ENCODE measurements around the gene BRCA1.

BRCA1 gene

DNA sequence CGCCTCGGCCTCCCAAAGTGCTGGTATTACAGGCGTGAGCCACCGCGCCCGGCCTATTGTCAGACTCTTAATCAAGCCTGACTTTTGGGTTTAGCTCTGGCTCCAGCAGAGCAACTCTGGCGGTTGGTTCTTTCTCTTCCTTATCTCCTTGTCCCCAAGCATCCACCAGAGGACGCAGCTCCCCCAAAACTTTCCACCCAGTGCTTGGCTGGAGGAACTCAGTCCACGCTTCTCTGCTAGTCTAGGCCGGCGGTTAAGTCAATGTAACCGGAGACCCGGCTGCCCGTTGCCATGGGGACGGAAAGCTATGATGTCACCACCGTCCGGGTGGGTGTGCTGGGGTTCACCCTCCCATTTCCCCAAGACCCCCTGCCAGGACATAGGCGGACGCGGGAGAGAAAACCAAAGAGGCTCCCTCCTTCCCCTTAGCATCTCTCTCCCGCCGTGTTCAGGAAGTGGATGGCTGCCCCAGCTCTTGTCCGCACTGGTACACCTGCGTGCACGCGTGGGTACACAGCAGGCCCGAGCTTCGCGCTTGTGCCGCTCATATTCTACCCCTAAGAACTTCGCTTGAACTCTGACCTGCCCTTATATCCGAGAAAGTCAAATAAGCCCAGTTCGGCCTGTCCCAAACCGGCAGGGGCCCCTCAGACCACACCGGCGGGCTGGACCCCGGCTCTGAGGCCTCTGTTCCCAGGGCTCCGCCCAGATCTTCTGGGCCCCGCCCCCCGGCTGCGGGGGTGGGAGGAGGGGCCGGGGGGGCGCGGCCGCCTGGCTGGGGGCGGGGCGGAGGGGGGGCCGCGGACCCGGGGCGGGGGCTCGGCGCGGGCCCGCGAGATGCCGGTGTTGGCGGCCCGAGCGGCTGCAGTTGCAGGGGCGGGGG is 100.5 kb downstream of the BRCA1 start, which contains the start of gene RND2:
RND2 (plus strand) TSS at position 825 of the 883 bp plus-strand sequence. CDS start 117 bp downstream, outside the sequence.
- no peak for FAIRE-seq

- FAIRE-seq = no peak
Observed at GRCh38 chr17:43021741-43022512, 103.2 kb downstream of the BRCA1 start, which contains the start of gene VAT1. Gene VAT1, minus strand, starts transcription at chr17:43022385. Its CDS starts 63 bp downstream, at chr17:43022322.

GRCh38 chr17:43020789-43021740 is 104.1 kb downstream of the BRCA1 start:
- no peak for FAIRE-seq

DNA sequence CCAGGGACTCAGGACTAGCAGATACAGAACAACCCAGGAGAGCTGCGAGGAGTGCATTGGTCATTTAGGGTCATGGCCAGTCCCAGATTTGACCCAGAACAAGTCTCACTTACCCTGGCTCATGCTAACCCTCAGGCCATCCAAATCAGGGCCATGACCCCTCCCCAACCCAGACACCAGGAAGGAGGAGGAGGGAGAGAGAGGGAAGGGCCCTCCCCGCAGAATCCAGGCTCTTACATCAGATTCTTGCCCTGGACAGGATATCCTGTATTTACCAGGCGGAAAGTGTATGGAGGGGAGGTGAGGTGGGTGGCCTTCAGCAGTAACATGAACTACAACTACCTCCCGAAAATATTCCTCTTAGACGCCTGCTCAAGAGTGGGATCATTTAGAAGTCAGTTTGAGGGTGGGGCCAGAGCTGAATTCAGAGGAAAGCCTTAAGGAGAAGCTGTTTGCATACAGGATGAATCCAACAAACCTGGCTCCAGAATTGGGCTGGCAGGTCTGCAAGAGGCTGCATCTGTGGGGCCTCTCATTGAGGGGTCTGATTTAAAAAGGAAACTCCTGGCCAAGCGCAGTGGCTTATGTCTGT is 105.0 kb downstream of the BRCA1 start:
- FAIRE-seq = no peak

GRCh38 chr17:43019418-43019817 is 105.7 kb downstream of the BRCA1 start:
- no peak for FAIRE-seq

- FAIRE-seq = no peak
Observed at GRCh38 chr17:43018932-43019331, 106.2 kb downstream of the BRCA1 start.

DNA sequence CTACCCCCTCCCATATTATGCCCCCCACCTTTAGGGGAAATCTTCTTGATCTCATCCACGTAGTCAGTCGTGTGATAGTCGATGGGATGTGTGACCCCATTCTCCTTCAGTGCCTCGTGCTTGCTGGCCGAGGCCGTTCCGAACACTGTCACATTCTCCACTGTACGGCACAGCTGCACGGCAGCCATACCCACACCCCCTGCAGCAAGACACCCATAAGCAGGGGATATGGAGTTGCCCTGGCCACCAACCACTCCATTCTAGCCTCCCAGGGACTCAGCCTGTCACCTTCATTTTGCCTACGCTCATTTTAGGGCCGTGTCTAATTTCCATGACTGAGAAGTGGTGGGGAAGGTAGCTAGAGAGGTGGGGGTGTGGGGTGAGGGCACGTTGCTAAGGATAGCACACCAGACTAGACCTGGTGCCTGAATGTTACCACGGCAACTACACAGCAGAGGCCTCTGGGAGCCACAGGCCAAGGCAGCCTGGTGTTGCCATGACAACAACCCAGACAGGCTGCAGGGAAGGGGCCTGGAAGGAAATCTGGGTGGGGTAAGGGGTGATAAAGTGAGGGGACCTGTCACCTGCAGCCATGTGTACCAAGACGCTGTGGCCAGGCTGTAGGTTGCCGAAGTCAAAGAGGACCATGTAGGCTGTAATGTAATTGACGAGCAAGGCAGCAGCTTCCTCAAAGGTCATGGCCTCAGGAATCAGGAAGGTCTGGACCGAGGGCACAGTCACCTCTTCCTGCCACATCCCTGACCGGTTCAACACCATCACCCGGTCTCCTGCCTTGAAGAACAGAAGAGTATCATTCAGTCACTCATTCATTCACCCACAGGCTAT is 106.9 kb downstream of the BRCA1 start:
- FAIRE-seq = no peak

GRCh38 chr17:43016216-43016615 is 108.9 kb downstream of the BRCA1 start:
- FAIRE-seq = no peak

DNA sequence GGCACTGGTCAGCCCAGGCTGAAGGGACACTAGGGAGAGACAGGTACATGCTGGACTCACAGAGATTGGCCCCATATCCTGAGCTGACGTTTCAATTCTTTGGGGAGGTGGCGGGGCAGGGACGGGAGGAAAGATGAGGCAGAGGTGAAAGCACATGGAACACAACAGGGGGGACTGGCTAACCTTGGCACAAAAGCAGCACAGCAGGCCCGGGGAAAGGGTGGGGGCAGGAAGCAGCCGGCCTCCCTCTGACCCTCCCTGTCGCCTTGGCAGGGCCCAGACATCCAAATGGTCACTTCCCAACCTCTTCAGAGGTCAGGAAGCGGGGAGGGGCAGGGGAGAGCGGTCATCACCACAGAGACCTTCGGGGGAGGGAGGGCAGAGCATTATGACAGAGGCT is 109.6 kb downstream of the BRCA1 start:
- no peak for FAIRE-seq

- FAIRE-seq = no peak
Observed at GRCh38 chr17:43014649-43015542, 110.3 kb downstream of the BRCA1 start.

GRCh38 chr17:43014020-43014648 is 111.0 kb downstream of the BRCA1 start:
- no peak for FAIRE-seq

- FAIRE-seq = no peak
Observed at GRCh38 chr17:43013296-43013695, 111.9 kb downstream of the BRCA1 start.

GRCh38 chr17:43011728-43012472 is 113.3 kb downstream of the BRCA1 start:
- no peak for FAIRE-seq

DNA sequence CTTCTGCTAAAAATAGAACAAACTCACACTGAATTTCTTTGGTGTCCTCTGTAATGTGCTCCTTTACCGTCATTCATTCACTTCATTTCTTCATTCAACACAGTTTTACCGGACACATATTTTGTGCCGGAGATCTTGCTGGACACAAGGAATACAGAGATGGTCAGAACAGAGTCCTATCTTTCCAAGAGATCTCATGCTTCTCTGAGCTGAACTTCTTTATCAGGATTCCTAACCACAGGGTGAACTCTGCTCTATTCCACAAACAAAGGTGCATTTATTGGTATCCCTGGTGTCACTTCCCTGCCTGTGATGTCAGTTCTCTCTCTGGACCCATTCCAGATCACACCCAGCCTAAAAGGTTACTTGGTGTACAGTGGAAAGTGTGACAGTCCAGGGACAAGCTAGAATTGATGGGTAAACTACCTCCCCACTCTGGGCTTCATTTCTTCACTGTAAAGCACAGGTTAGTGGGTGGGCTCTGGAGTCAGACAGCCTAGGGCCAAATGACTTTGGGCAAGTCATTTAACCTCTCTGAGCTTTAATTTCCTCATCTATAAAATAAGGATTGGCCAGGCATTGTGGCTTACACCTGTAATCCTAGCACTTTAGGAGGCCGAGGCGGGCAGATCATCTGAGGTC is 114.4 kb downstream of the BRCA1 start:
- FAIRE-seq = no peak

DNA sequence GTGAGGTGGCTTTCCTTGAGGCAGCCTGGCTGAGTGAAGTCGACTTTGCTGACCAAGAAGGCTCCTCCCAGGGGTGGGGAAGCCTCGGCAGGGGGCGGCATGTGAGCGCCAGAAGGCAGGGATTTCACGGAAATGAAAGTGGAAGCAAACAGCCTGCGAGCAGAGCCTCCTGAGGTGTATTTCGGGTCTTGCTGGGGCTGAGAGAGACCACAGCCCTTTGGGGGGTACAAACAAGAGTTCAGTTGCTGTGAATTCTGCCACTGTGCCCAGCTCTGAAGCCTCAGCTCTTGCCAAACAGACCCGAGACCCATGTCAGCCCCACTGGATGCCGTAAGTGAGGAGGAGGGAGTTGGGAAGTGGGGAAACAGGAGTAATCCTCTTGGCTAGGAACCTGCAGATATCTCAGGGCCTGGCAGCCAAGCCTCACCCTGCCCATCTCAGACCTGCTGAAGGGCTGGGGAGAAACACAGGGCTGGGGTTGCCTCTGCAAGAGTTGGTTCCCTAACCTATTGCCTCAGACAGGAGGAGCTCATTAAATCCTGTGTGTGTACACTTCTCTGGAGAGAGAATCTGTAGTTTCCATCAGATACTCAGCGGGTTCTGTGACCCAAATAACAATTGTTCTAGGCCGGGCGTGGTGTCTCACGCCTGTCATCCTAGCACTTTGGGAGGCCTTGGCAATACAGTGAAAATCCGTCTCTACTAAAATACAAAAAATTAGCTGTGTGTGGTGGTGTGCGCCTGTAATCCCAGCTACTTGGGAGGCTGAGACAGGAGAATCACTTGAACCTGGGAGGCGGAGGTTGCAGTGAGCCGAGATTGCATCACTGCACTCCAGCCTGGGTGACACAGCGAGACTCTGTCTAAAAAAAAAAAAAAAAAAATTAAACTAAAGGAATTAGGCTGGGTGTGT is 118.3 kb downstream of the BRCA1 start, which contains the start of gene IFI35:
IFI35 (plus strand) TSS at position 146 of the 913 bp plus-strand sequence; CDS start at position 310, 164 bp downstream.
- no peak for FAIRE-seq

DNA sequence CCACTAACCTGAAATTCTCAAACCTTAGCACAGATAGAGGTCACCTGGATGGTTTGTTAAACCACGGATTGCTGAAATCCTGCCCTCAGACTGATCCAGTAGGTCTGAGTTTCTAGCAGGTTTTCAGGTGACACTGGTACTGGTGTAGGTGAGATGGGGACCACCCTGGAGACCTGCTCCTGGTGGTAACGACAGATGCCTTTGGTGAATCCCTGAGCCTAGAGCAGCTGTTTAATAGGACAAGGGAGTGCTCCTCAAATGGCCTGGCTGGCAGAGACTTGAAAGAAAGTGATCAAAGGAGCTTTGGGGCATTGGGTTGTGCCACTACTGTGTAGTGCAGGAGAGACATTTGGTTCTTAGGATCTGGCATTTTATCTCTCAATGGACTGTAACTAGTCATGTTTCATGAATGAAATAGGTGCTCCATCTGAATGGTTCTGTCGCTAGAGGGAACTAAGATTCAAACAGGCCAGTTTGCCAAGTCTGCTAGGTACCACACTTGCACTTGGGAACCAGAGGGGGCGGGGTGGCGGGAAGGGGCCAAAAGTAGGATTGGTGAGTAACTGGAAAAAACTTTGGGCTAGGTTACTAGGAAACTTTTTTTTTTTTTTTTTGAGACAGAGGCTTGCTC is 121.5 kb downstream of the BRCA1 start:
- no peak for FAIRE-seq

Data from TTC549 (cell line).